ENCODE data around the gene SMC4.
"Not testable (repeated sequence)": the region's sequence is repeated elsewhere in the genome, so short reads cannot be mapped to it uniquely, and the experiment has no call there.

The SMC4 gene

GRCh38 chr3:160399125-160400029, at the start of gene SMC4, which contains the start of gene IFT80:
TSS of gene SMC4 (plus strand) at chr3:160399650. CDS start at chr3:160400827, 1,177 bp downstream.
TSS of gene IFT80 (minus strand) at chr3:160399225. CDS start at chr3:160384600, 14,625 bp downstream.
- DNase-seq, result peak; percentile 91

GRCh38 chr3:160355826-160356225, 43.6 kb upstream of the SMC4 start:
- no peak for DNase-seq

- not testable (repeated sequence) for DNase-seq
Measured at GRCh38 chr3:160362896-160363295, 36.6 kb upstream of the SMC4 start.

- DNase-seq, result no peak
Measured at GRCh38 chr3:160365869-160366522, 33.5 kb upstream of the SMC4 start.

GRCh38 chr3:160368804-160369203, 30.6 kb upstream of the SMC4 start:
- DNase-seq, result no peak

- no peak for DNase-seq
Measured at GRCh38 chr3:160369784-160370183, 29.7 kb upstream of the SMC4 start.

GRCh38 chr3:160370987-160371857, 28.2 kb upstream of the SMC4 start:
- no peak for DNase-seq

- DNase-seq, result no peak
Measured at GRCh38 chr3:160372780-160373179, 26.7 kb upstream of the SMC4 start.

- no peak for DNase-seq
Measured at GRCh38 chr3:160373655-160374054, 25.8 kb upstream of the SMC4 start.

GRCh38 chr3:160374472-160374871, 25.0 kb upstream of the SMC4 start:
- no peak for DNase-seq

- DNase-seq, result no peak
Measured at GRCh38 chr3:160374925-160375324, 24.5 kb upstream of the SMC4 start.

GRCh38 chr3:160376681-160377080, 22.8 kb upstream of the SMC4 start:
- no peak for DNase-seq

GRCh38 chr3:160378331-160379109, 20.9 kb upstream of the SMC4 start:
- no peak for DNase-seq

GRCh38 chr3:160379628-160380214, 19.7 kb upstream of the SMC4 start:
- no peak for DNase-seq

- no peak for DNase-seq
Measured at GRCh38 chr3:160381470-160381869, 18.0 kb upstream of the SMC4 start.

GRCh38 chr3:160384639-160385318, 14.7 kb upstream of the SMC4 start:
- no peak for DNase-seq

GRCh38 chr3:160390565-160391138, 8.8 kb upstream of the SMC4 start:
- no peak for DNase-seq

- DNase-seq, result no peak
Measured at GRCh38 chr3:160392798-160393197, 6.7 kb upstream of the SMC4 start.

- no peak for DNase-seq
Measured at GRCh38 chr3:160393346-160394008, 6.0 kb upstream of the SMC4 start.

GRCh38 chr3:160394009-160394392, 5.4 kb upstream of the SMC4 start:
- no peak for DNase-seq

All from stimulated activated CD4-positive, alpha-beta T cell treated with anti-CD3 and anti-CD28 coated beads, Interleukin-2, amount 100 ng/mL, for 48 hours (primary cell).